ENCODE data around the gene RBM47.

DNA sequence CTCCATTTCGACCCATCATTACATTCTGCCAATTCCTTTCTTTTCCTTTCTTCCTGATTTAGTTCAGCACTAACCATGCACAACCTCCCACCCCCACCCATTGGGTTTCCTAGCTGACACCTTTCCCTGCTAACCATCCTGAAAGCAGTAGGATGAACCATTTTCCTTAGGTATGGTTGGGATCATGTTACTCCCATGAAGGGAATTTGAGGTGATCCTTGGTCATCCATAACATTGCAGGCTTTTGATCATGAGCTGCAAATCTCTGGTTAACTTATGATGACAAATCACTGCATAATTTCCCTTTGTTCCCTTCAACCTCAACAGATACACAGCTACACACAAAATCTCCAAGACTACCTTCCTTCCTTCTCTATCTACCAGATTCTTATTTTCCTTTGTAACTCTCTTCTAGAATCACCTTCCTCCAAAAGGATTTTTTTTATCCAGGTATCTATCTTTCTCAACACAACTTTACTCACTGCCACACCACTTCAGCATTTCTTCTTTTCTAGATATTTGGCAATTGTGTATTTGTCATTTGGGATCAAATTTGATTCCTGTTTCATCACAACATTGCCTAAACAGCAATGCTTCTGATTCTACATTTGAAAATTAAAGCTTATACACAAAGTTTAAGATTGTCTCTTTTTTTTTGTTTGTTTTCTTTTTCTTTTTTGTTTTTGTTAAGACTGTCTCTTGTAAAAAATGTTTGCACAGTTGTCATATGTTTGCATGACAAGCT, 145.1 kb downstream of the RBM47 start:
- TF ChIP-seq EZH2 (IDR thresholded peaks at IDR 0.05; ENCODE audit: low read length, missing control alignments), result no peak
- TF ChIP-seq, protein P1, sequence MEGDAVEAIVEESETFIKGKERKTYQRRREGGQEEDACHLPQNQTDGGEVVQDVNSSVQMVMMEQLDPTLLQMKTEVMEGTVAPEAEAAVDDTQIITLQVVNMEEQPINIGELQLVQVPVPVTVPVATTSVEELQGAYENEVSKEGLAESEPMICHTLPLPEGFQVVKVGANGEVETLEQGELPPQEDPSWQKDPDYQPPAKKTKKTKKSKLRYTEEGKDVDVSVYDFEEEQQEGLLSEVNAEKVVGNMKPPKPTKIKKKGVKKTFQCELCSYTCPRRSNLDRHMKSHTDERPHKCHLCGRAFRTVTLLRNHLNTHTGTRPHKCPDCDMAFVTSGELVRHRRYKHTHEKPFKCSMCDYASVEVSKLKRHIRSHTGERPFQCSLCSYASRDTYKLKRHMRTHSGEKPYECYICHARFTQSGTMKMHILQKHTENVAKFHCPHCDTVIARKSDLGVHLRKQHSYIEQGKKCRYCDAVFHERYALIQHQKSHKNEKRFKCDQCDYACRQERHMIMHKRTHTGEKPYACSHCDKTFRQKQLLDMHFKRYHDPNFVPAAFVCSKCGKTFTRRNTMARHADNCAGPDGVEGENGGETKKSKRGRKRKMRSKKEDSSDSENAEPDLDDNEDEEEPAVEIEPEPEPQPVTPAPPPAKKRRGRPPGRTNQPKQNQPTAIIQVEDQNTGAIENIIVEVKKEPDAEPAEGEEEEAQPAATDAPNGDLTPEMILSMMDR (conservative IDR thresholded peaks at IDR 0.05 in 1 of 2, IDR thresholded peaks at IDR 0.05 in 1 of 2; ENCODE audit: low read depth in 1 of 2, low read length in 2 of 2), result no peak
